K562 (cell line): ENCODE results near the gene JAK3. TPM values are rescaled to one million over a fixed set of nuclear protein-coding genes. Genes with fewer than 3 reads are reported as not detected.
A peak's percentile ranks its signal among the peaks of the same experiment; 100 is the strongest.

Experiments used
- BACH1 ChIP-seq: fragments of 200-800 bp; sonication (Bioruptor generic); IDR thresholded peaks from 2 replicates; pipeline ENCODE4 v1.6.1; 2016; ENCODE audit warnings: missing genetic modification characterization, missing compliant biosample characterization
- BRCA1 ChIP-seq, 2 experiments: fragments of 450-650 bp in 1 of 2; sonication (generic) in 1 of 2; formaldehyde crosslinking in 1 of 2; IDR thresholded peaks; 2 replicates each; pipeline versions ENCODE4 v1.5.0 to v1.6.1; 2017 to 2020; ENCODE audit warnings: mild to moderate bottlenecking in 1 of 2, missing genetic modification reagents in 1 of 2
- CXXC5 ChIP-seq: fragments of 250-450 bp; sonication (Bioruptor Pico); IDR thresholded peaks from 2 replicates; pipeline ENCODE4 v1.8.0; 2022; ENCODE audit warnings: inconsistent platforms, mild to moderate bottlenecking, moderate library complexity
- HCFC1 ChIP-seq: IDR thresholded peaks from 2 replicates; pipeline ENCODE4 v1.6.1; 2012; ENCODE audit warnings: low read depth, low read length, improper control_type of control experiment
- HDAC8 ChIP-seq: fragments of 450-650 bp; IDR thresholded peaks from 2 replicates; pipeline ENCODE4 v1.6.1; 2016; ENCODE audit warnings: mild to moderate bottlenecking, missing genetic modification characterization, moderate library complexity, missing compliant biosample characterization
- IFI16 ChIP-seq: fragments of 250-450 bp; sonication (Bioruptor Pico); IDR thresholded peaks from 2 replicates; pipeline ENCODE4 v2.1.2; 2022; ENCODE audit warnings: mild to moderate bottlenecking, inconsistent platforms
- MAZ ChIP-seq, 2 experiments: fragments of 450-650 bp in 1 of 2; sonication (generic) in 1 of 2; formaldehyde crosslinking; IDR thresholded peaks in 1 of 2; conservative IDR thresholded peaks in 1 of 2; 2 replicates each; pipeline versions ENCODE4 v1.4.0 to v1.5.0; 2020; ENCODE audit warnings: mild to moderate bottlenecking in 1 of 2, missing genetic modification reagents in 1 of 2
- PTTG1 ChIP-seq: fragments of 450-650 bp; IDR thresholded peaks from 2 replicates; pipeline ENCODE4 v1.6.1; 2016; ENCODE audit warnings: low read depth, mild to moderate bottlenecking, missing genetic modification characterization, missing compliant biosample characterization
- USF2 ChIP-seq: sonication (generic); formaldehyde crosslinking; IDR thresholded peaks from 2 replicates; pipeline ENCODE4 v1.5.0; 2020; ENCODE audit warnings: missing genetic modification reagents
- VEZF1 ChIP-seq: fragments of 200-800 bp; sonication (Bioruptor generic); IDR thresholded peaks from 2 replicates; pipeline ENCODE4 v1.6.1; 2017; ENCODE audit warnings: missing genetic modification characterization, missing compliant biosample characterization
- ZBTB11 ChIP-seq, 3 experiments: fragments of 200-800 bp in 1 of 3; fragments of 250-450 bp in 1 of 3; fragments of 450-650 bp in 1 of 3; sonication (Bioruptor Pico) in 1 of 3; sonication (Bioruptor generic) in 1 of 3; formaldehyde crosslinking in 1 of 3; IDR thresholded peaks; 2 replicates each; pipeline versions ENCODE4 v1.6.1 to v1.8.0; 2016 to 2022; ENCODE audit warnings: mild to moderate bottlenecking in 2 of 3, missing genetic modification characterization in 2 of 3, missing compliant biosample characterization in 1 of 3, moderate library complexity in 1 of 3
- ZNF644 ChIP-seq: fragments of 200-800 bp; sonication (Bioruptor generic); IDR thresholded peaks from 2 replicates; pipeline ENCODE4 v1.6.1; 2016; ENCODE audit warnings: low read depth, missing genetic modification characterization, missing compliant biosample characterization
- polyA plus RNA-seq, 8 experiments: library from polyadenylated mRNA; depleted of rRNA in 4 of 8; stranded (reverse) in 5 of 8; unstranded in 3 of 8; fragments of >200 nt; fragmentation: Nextera tagmentation in 2 of 8; fragmentation: Illumina TruSeq in 1 of 8; extraction: Ambion mirVana in 2 of 8; extraction: Trizol in 1 of 8; gene quantifications; 2 replicates each; pipeline versions ENCODE4 v1.2.1 to v1.2.3, GENCODE V29; 2011 to 2014; ENCODE audit warnings: inconsistent platforms in 1 of 8, missing spikeins in 1 of 8
- total RNA-seq, 7 experiments: library from RNA; depleted of rRNA in 6 of 7; stranded (reverse); fragments of >200 nt in 6 of 7; fragmentation: Illumina TruSeq in 2 of 7; extraction: Trizol in 2 of 7; gene quantifications; 2 replicates each; pipeline versions ENCODE4 v1.2.1 to v1.2.3, GENCODE V29; 2011 to 2021; ENCODE audit warnings: low replicate concordance in 1 of 7

The JAK3 gene
- total and polyA plus RNA-seq, 9 of the 15 experiments (the other 6 are each of a cell fraction or from before 2014, with no cell fraction given), result 0.01 to 0.18 (median 0.07) TPM; not detected in 1

- TF ChIP-seq USF2 (CRISPR knock-in tag), result peak; percentile 10; the same call in 1 of the 2 replicates
- 0 out of 2 replicates have a peak, but pooled peaks have one; percentile 28 for TF ChIP-seq HCFC1
- peak in 1 of 2 experiments; percentile 48; a peak in 1 of 4 replicates for TF ChIP-seq MAZ (CRISPR knock-in tag; conservative IDR thresholded peaks at IDR 0.05 in 1 of 2, IDR thresholded peaks at IDR 0.05 in 1 of 2)
- TF ChIP-seq PTTG1 (tag), result peak; percentile 36; the same call in 1 of the 2 replicates
- no peak for TF ChIP-seq IFI16 (CRISPR knock-in tag)
- peak in 1 of 3 experiments; percentile 62; a peak in 1 of 6 replicates for TF ChIP-seq ZBTB11 (CRISPR knock-in tag; IDR thresholded peaks at IDR 0.05)
- TF ChIP-seq BACH1, result peak; percentile 48; the same call in 1 of the 2 replicates
- TF ChIP-seq ZNF644 (tag), result peak; percentile 64; the same call in 1 of the 2 replicates
- TF ChIP-seq BRCA1 (IDR thresholded peaks at IDR 0.05), result no peak
- no peak for TF ChIP-seq BRCA1 (CRISPR knock-in tag; IDR thresholded peaks at IDR 0.05)
- peak; percentile 54 for TF ChIP-seq VEZF1 (CRISPR knock-in tag)
- TF ChIP-seq HDAC8 (tag), result 0 out of 2 replicates have a peak, but pooled peaks have one; percentile 50
- peak; percentile 66 for TF ChIP-seq CXXC5
These were observed 41.9 kb upstream of the JAK3 start (continued) for GRCh38 chr19:17889609-17890214.
